Activated CD8-positive, alpha-beta T cell treated with anti-CD3 and anti-CD28 coated beads, Interleukin-2, amount 10 ng/mL, durations not matched to agents 7 days and 5 days (primary cell): ENCODE measurements around the gene CASP9. TPM values are rescaled to one million over a fixed set of nuclear protein-coding genes. Genes with fewer than 3 reads are reported as not detected.

Experiments used
- ATAC-seq: fragments of 150-1000 bp; cut with Tn5 transposase; one replicate; pipeline ENCODE4 v1.10.0; 2021; ENCODE audit warnings: moderate library complexity
- CTCF ChIA-PET: fragments of 350-600 bp; sonication (Branson Sonifier 250); formaldehyde crosslinking; loops from one replicate; lab custom pipeline; 2021; ENCODE audit warnings: antibody characterized with exemption; lab: Charles Lee
- POLR2A ChIA-PET: fragments of 350-600 bp; sonication (Branson Sonifier 250); formaldehyde crosslinking; loops from one replicate; lab custom pipeline; 2021; ENCODE audit warnings: antibody characterized with exemption; lab: Charles Lee
- DNase-seq: peaks from one replicate; pipeline ENCODE4 v3.0.0-alpha.2; 2020
- H3K27ac Mint-ChIP-seq: one replicate; pipeline ENCODE4 v1.8.0; 2021; ENCODE audit warnings: mild to moderate bottlenecking, mixed read lengths
- H3K27me3 Mint-ChIP-seq: one replicate; pipeline ENCODE4 v1.8.0; 2021; ENCODE audit warnings: low read depth, mixed read lengths
- H3K36me3 Mint-ChIP-seq: one replicate; pipeline ENCODE4 v1.8.0; 2021; ENCODE audit warnings: low read depth, mixed read lengths
- H3K4me1 Mint-ChIP-seq: one replicate; pipeline ENCODE4 v1.8.0; 2021; ENCODE audit warnings: low read depth, mixed read lengths
- H3K4me3 Mint-ChIP-seq: one replicate; pipeline ENCODE4 v1.8.0; 2021; ENCODE audit warnings: mild to moderate bottlenecking, mixed read lengths
- H3K9me3 Mint-ChIP-seq: one replicate; pipeline ENCODE4 v1.8.0; 2022; ENCODE audit warnings: mixed read lengths; ENCODE audit not compliant: insufficient read depth
- total RNA-seq, 2 experiments: library from RNA; stranded (reverse); gene quantifications; one replicate each; pipeline ENCODE4 v1.2.3, GENCODE V29; 2021

The CASP9 gene
- total RNA-seq, 2 experiments from 2014 or later: 10.3 to 10.7 TPM

- Mint-ChIP-seq H3K27ac (peak overlapping the region; percentile 31), H3K4me3 (no peak overlapping the region), H3K4me1 (peaks cover 30% of the 10 kb centered on the region), H3K27me3 (no peaks in the 10 kb centered on the region), H3K36me3 (peaks cover 38% of the 10 kb centered on the region), H3K9me3 (no peaks in the 10 kb centered on the region)
- POLR2A ChIA-PET: no interaction called here
- no peak for ATAC-seq
- DNase-seq: no peak
- CTCF ChIA-PET: interaction anchor here (0.6 kb wide), 1 partner anchor 10 kb away, joined by 4 read pairs; no protein-coding TSS in a partner anchor
These were observed 10.8 kb downstream of the CASP9 start for GRCh38 chr1:15513192-15513591.

- ATAC-seq: no peak
- CTCF ChIA-PET: no interaction called here
- DNase-seq: no peak
- peaks cover 21% of the 10 kb centered on the region for H3K4me1 Mint-ChIP-seq
- POLR2A ChIA-PET: no interaction called here
- no peaks in the 10 kb centered on the region for H3K9me3 Mint-ChIP-seq
- no peaks in the 10 kb centered on the region for H3K27me3 Mint-ChIP-seq
- no peak overlapping the region for H3K4me3 Mint-ChIP-seq
- H3K27ac Mint-ChIP-seq: no peak overlapping the region
- peaks cover 25% of the 10 kb centered on the region for H3K36me3 Mint-ChIP-seq
These were observed 13.2 kb downstream of the CASP9 start for GRCh38 chr1:15510611-15511405.

- no peak overlapping the region for H3K27ac Mint-ChIP-seq
These were observed 14.4 kb downstream of the CASP9 start for GRCh38 chr1:15509586-15509985.

GRCh38 chr1:15508700-15509487, 15.1 kb downstream of the CASP9 start:
- H3K27me3 Mint-ChIP-seq: no peaks in the 10 kb centered on the region
- H3K9me3 Mint-ChIP-seq: no peaks in the 10 kb centered on the region
- H3K27ac Mint-ChIP-seq: no peak overlapping the region
- H3K4me3 Mint-ChIP-seq: no peak overlapping the region
- no peak for ATAC-seq
- H3K4me1 Mint-ChIP-seq: peaks cover 3% of the 10 kb centered on the region
- CTCF ChIA-PET: no interaction called here
- POLR2A ChIA-PET: no interaction called here
- DNase-seq: no peak
- peaks cover 13% of the 10 kb centered on the region for H3K36me3 Mint-ChIP-seq

More at GRCh38 chr1:15509586-15509985, 14.4 kb downstream of the CASP9 start:
- ChIA-PET CTCF (no interaction called here), POLR2A (no interaction called here)
- Mint-ChIP-seq H3K9me3 (no peaks in the 10 kb centered on the region), H3K27me3 (no peaks in the 10 kb centered on the region), H3K4me3 (no peak overlapping the region), H3K36me3 (peaks cover 18% of the 10 kb centered on the region), H3K4me1 (peaks cover 10% of the 10 kb centered on the region)
- no peak for DNase-seq
- no peak for ATAC-seq

- H3K9me3 Mint-ChIP-seq: no peaks in the 10 kb centered on the region
- CTCF ChIA-PET: no interaction called here
- no peak overlapping the region for H3K27ac Mint-ChIP-seq
- no peak overlapping the region for H3K4me3 Mint-ChIP-seq
- H3K4me1 Mint-ChIP-seq: no peaks in the 10 kb centered on the region
- ATAC-seq (no peak), DNase-seq (no peak)
- POLR2A ChIA-PET: no interaction called here
- peaks cover 8% of the 10 kb centered on the region for H3K36me3 Mint-ChIP-seq
- H3K27me3 Mint-ChIP-seq: no peaks in the 10 kb centered on the region
These were observed 16.7 kb downstream of the CASP9 start for GRCh38 chr1:15507278-15507677.

GRCh38 chr1:15506831-15507230, 17.2 kb downstream of the CASP9 start:
- H3K4me1 Mint-ChIP-seq: no peaks in the 10 kb centered on the region
- no peaks in the 10 kb centered on the region for H3K27me3 Mint-ChIP-seq
- ATAC-seq (no peak), DNase-seq (no peak)
- H3K36me3 Mint-ChIP-seq: peaks cover 4% of the 10 kb centered on the region
- ChIA-PET POLR2A (no interaction called here), CTCF (no interaction called here)
- no peak overlapping the region for H3K27ac Mint-ChIP-seq
- H3K9me3 Mint-ChIP-seq: no peaks in the 10 kb centered on the region
- H3K4me3 Mint-ChIP-seq: no peak overlapping the region

GRCh38 chr1:15504436-15504835, 19.6 kb downstream of the CASP9 start:
- no peak overlapping the region for H3K27ac Mint-ChIP-seq
- H3K27me3 Mint-ChIP-seq: no peaks in the 10 kb centered on the region
- ChIA-PET POLR2A (no interaction called here), CTCF (interaction anchor here (1.4 kb wide), 1 partner anchor 10 kb away, joined by 4 read pairs; no protein-coding TSS in a partner anchor)
- no peaks in the 10 kb centered on the region for H3K9me3 Mint-ChIP-seq
- H3K4me1 Mint-ChIP-seq: no peaks in the 10 kb centered on the region
- H3K36me3 Mint-ChIP-seq: peaks cover under 1% of the 10 kb centered on the region
- no peak for ATAC-seq
- no peak for DNase-seq
- H3K4me3 Mint-ChIP-seq: no peak overlapping the region

- peaks cover 7% of the 10 kb centered on the region for H3K36me3 Mint-ChIP-seq
- H3K27me3 Mint-ChIP-seq: no peaks in the 10 kb centered on the region
These were observed 22.6 kb downstream of the CASP9 start for GRCh38 chr1:15501208-15502032.

GRCh38 chr1:15500184-15501178, 23.5 kb downstream of the CASP9 start:
- no peak overlapping the region for H3K27ac Mint-ChIP-seq
- CTCF ChIA-PET: interaction anchor here (1.4 kb wide), 1 partner anchor 69 kb away, joined by 3 read pairs; no protein-coding TSS in a partner anchor
- DNase-seq (no peak), ATAC-seq (no peak)
- no peak overlapping the region for H3K4me3 Mint-ChIP-seq
- H3K4me1 Mint-ChIP-seq: no peaks in the 10 kb centered on the region
- no peaks in the 10 kb centered on the region for H3K27me3 Mint-ChIP-seq
- no peaks in the 10 kb centered on the region for H3K9me3 Mint-ChIP-seq
- peaks cover 7% of the 10 kb centered on the region for H3K36me3 Mint-ChIP-seq
- POLR2A ChIA-PET: no interaction called here

More at GRCh38 chr1:15501208-15502032, 22.6 kb downstream of the CASP9 start:
- H3K27ac Mint-ChIP-seq: no peak overlapping the region
- ChIA-PET POLR2A (no interaction called here), CTCF (interaction anchor here (1.0 kb wide), 1 partner anchor 177 kb away, joined by 4 read pairs; no protein-coding TSS in a partner anchor)
- H3K9me3 Mint-ChIP-seq: no peaks in the 10 kb centered on the region
- ATAC-seq (peak; percentile 65), DNase-seq (peak; percentile 68)
- no peaks in the 10 kb centered on the region for H3K4me1 Mint-ChIP-seq
- H3K4me3 Mint-ChIP-seq: no peak overlapping the region

GRCh38 chr1:15493869-15494390, 30.1 kb downstream of the CASP9 start:
- no peak overlapping the region for H3K27ac Mint-ChIP-seq
- DNase-seq (no peak), ATAC-seq (no peak)
- POLR2A ChIA-PET: no interaction called here
- peaks cover 11% of the 10 kb centered on the region for H3K4me1 Mint-ChIP-seq
- H3K36me3 Mint-ChIP-seq: peaks cover 9% of the 10 kb centered on the region
- no peaks in the 10 kb centered on the region for H3K27me3 Mint-ChIP-seq
- no peak overlapping the region for H3K4me3 Mint-ChIP-seq
- CTCF ChIA-PET: no interaction called here
- H3K9me3 Mint-ChIP-seq: no peaks in the 10 kb centered on the region
